Mucosa of stomach (tissue), 1 donor: Measurements from ENCODE around the gene ADISSP.

Source experiments
- H3K27me3 ChIP-seq: one replicate; pipeline ENCODE4 v1.7.0; 2013; ENCODE audit warnings: mild to moderate bottlenecking, low read length; ENCODE audit not compliant: control insufficient read depth, insufficient read depth
- H3K36me3 ChIP-seq: one replicate; pipeline ENCODE4 v1.7.0; 2013; ENCODE audit warnings: low read length; ENCODE audit not compliant: control insufficient read depth, insufficient read depth
- H3K4me1 ChIP-seq: one replicate; pipeline ENCODE4 v1.7.0; 2013; ENCODE audit warnings: mild to moderate bottlenecking, low read length; ENCODE audit not compliant: control insufficient read depth, insufficient read depth
- H3K4me3 ChIP-seq: one replicate; pipeline ENCODE4 v1.7.0; 2013; ENCODE audit warnings: low read length
- H3K9ac ChIP-seq: one replicate; pipeline ENCODE4 v1.7.0; 2013; ENCODE audit warnings: mild to moderate bottlenecking, low read length, moderate library complexity
- H3K9me3 ChIP-seq: one replicate; pipeline ENCODE4 v1.7.0; 2013; ENCODE audit warnings: mild to moderate bottlenecking, low read length, moderate library complexity; ENCODE audit not compliant: control insufficient read depth
- donor health status: Pancreatic carcinoma.

Gene ADISSP

DNA sequence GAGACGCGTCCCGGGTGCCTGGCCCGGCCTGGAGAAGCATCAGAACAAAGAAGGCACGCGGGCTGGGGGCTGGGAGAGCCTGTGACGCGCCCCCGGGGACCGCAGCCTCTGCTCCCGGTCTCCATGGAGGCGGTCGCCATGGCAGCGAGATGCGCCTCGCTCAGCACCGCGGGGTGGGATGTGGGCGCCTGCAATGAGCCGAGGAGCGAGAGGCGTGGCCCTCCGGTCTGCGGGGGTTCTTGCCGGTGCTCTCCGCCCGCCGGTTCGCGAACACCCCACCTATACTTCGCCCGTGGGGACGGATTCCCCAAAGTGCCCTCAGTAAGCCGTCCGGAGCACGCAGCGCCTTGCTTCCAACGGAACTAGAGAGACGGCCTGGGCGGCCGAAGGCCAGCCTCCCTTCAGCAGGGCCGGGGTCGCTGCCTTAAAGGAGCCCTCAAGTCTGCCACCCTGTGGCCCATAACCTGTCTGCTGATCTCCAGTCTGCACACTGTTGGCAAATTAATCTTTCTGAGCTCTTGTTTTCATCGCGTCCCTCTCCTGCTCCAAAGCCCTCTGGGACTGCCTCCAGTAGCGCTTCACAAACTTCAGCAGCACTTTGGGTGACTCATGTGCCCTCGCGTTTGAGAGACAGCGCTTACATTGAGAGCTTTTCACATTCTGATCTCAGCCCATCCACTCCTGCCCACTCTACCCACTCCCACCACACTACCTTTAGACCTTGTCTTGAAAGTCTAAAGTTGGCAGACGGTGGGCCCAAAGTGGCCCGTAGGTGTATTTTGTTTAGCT is 983 bp upstream of the ADISSP start:
- Histone ChIP-seq H3K36me3 (no peaks in the 10 kb centered on the region), H3K4me3 (peak overlapping the region; percentile 77), H3K4me1 (peaks cover 30% of the 10 kb centered on the region), H3K27me3 (no peaks in the 10 kb centered on the region), H3K9me3 (no peaks in the 10 kb centered on the region), H3K9ac (peak overlapping the region; percentile 90)

DNA sequence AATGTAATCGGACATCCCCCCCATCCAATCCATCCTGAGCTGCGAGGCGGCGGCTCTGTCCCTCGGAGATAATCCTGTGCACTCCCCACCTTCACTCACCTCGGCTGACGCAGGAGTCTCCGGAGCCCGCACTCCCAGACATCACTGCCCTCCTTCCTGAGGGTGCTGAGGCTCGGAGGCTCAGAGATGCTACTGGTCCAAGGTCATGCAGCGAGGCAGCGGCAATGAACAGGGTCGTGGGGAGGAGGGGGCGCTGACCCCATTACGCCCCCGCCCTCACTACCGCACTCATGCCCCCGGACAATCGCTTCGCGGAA is 485 bp downstream of the ADISSP start:
- Histone ChIP-seq H3K4me1 (peaks cover 30% of the 10 kb centered on the region), H3K9ac (peak overlapping the region; percentile 68)

DNA sequence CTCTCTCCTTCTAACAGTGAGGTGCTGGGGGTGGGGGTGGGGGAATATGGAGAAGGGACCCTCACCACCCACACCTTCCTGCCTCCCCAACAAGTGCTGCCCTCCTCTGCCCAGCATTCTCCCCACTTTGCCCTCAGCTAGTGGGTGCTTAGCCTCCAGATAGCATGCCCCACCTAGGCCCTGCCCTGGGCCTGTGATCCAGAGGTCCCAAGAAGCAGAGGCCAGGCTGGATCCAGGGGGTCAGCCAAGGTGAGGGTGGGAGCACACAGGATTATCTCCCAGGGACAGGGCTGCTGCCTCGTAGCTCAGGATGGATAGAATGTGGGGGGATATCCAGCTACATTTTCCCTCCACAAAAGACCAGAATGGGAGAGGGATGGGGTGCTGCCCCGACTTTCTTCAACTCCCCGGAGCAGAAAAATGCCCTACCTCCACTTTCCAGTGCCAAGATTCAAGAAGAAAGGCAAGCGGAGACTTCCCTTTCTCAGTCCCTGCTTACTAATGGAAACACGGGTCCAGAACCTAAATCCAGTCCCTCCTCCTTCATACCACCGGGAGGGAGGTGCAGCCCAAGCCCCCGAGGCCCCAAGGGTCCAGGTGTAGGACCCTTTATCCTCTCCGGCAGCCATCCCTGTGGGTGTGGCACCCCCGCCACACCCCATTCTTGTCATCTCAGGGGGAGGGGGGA is 987 bp downstream of the ADISSP start:
- H3K27me3 ChIP-seq, result no peaks in the 10 kb centered on the region
- peaks cover 30% of the 10 kb centered on the region for H3K4me1 ChIP-seq
- peak overlapping the region; percentile 51 for H3K4me3 ChIP-seq
- H3K36me3 ChIP-seq, result no peaks in the 10 kb centered on the region
- H3K9me3 ChIP-seq, result no peaks in the 10 kb centered on the region
- H3K9ac ChIP-seq, result peak overlapping the region; percentile 68

More for the DNA sequence above, 485 bp downstream of the ADISSP start:
- Histone ChIP-seq H3K27me3 (no peaks in the 10 kb centered on the region), H3K4me3 (peak overlapping the region; percentile 51), H3K36me3 (no peaks in the 10 kb centered on the region), H3K9me3 (no peaks in the 10 kb centered on the region)

DNA sequence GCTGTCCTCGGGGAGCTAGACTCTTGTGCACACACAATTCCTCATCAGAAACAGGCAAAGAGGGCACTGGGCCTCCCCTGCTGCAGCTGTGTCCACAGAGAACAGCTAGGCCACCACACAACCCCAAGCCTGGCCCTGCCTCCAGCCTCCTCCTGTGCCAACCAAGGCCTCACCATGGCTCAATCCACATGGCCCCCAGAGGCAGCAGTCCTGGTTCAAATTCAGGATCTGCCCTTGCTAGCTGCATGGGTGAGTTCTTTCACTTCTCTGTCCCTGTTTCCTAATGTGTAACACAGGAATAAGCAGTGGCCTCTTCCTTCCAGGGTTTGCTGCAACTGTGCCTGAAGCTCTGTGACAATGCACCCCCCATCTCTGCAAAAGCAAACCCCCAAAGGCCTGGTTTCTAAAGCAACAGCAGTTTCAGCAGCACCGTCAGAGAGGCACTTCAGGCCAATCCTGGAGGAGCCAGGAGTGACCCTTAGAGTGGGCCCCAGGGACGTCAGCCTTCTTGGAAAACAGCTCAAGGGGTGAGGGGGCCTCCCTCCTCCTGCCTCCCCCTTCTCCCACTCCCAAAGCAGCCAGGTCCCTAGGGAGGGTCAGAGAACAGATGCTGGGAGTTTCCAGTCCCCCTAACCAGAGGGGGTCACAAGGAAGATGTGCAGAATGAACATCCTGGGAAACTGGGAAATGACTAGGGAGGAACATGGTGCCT is 2.2 kb downstream of the ADISSP start:
- H3K27me3 ChIP-seq, result no peaks in the 10 kb centered on the region
- no peaks in the 10 kb centered on the region for H3K36me3 ChIP-seq
- H3K9me3 ChIP-seq, result no peaks in the 10 kb centered on the region
- no peak overlapping the region for H3K4me3 ChIP-seq
- H3K4me1 ChIP-seq, result peaks cover 30% of the 10 kb centered on the region
- no peak overlapping the region for H3K9ac ChIP-seq

DNA sequence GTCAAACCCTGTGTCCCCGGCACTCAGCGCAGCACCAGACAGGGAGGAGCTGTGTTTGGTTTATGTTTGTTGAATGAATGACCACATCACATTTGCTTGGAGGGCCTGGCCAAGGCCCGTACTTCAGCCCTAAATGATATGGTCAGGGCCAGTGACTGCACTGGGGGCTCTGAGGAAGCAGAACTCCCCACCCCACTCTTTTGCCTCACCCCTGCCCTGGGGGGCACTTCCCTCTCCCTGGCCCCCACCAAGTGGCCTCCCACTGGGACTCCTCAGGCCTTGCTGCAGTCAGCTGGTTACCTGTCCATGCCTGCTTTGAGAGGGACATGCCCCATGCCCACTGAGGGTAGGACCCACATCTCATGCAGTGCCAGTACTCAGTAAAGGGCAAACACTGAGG is 2.9 kb downstream of the ADISSP start:
- Histone ChIP-seq H3K4me3 (no peak overlapping the region), H3K9ac (no peak overlapping the region), H3K36me3 (no peaks in the 10 kb centered on the region), H3K4me1 (peaks cover 30% of the 10 kb centered on the region), H3K27me3 (no peaks in the 10 kb centered on the region), H3K9me3 (no peaks in the 10 kb centered on the region)

DNA sequence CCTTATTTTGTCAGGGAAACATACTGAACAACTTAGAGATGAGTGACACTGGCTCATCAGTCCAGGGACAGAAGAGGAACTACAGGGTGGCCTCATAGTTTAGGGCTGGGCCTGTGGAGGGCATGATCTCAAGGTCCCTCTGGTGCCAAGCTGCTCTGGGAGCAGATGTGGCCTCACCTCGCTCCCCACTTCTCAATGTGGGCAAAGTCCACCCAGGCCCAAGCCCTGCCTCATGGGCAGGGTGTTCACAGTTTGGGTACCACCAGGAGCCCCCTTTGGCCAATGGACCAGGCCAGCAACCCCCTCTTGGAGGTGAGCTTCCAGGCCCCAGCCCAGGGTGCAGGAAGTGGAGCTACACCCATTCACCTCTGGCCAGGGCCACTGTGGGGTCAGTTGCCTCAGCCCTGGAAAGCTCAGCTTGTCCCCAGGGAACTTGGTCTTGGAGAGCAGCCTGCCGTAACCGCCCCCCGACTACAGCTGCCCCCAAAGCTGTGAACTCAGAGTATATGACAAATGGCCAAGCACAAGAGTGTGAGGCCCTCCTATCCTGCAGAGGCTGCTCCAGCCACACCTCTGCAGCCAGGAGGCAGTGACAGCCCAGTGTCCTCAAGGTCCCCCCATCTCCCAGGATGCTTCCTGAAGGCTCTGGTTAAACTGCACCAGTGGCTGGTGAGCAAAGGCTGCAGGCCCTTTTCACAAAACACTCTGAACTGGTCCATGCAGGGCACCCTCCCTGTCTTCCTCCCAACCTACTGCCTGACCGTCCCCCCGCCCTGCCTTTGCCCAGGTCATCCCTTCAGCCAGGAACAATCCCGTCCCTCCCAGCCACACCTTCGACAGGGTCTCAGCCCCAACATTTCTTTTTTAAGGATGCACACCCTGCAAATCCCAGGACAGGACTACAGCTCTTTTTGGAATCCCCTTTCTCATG is 3.6 kb downstream of the ADISSP start:
- Histone ChIP-seq H3K9me3 (no peaks in the 10 kb centered on the region), H3K9ac (no peak overlapping the region), H3K27me3 (no peaks in the 10 kb centered on the region), H3K36me3 (no peaks in the 10 kb centered on the region), H3K4me3 (no peak overlapping the region), H3K4me1 (peaks cover 28% of the 10 kb centered on the region)

DNA sequence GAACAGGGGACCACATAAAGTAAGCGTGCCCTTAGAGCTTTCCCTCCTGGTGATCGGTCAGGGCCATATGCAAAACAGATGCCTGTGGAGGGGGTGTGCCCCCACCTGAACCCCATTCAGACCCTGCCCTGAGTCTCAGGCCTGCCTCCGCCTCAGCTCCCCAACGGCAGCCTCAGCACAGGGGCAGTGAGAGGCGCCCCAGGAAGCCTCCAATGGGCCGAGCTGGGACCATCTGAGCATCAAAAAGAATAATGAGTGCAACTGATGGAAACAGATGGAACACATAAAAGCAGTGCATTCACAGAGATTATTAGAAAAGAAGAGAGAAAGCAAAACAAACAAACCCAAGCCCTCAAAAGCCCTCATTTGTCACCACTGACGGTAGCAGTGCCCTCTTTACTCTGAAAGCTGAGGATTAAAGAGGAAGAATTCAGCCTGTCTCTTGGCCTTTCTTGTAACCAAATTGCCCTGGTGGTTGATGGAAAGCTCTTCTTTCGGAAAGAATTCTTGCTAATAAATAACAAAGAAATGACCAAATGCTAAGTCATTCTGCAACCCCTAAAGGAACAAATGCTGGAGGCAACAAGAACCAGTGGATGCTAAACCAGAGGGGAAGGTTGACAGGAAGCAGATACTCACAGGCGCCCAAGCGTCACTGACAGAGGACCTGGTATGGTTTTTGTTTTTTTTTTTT is 6.8 kb downstream of the ADISSP start:
- H3K9ac ChIP-seq, result no peak overlapping the region
- no peak overlapping the region for H3K4me3 ChIP-seq
- H3K36me3 ChIP-seq, result no peaks in the 10 kb centered on the region
- peaks cover 6% of the 10 kb centered on the region for H3K4me1 ChIP-seq
- no peaks in the 10 kb centered on the region for H3K27me3 ChIP-seq
- H3K9me3 ChIP-seq, result no peaks in the 10 kb centered on the region

DNA sequence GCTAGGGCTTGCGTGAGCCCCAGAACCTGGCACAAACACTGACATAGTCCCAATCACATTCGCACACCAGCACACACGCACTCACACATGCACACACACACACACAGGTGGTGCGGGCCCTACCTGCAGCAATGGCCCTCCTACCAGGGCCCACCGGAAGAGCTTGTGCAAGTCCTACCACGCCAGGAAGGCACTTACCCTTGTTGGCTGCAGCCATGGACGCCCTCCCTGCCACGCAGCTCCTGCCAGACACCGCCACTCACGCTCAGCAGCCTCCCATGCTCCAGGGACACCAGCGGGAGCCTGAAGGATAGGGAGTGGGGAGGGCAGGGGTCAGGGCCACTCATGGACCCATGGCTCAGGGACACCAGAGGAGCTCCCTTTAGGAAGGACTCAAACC is 7.7 kb downstream of the ADISSP start:
- Histone ChIP-seq H3K4me1 (peaks cover 6% of the 10 kb centered on the region), H3K27me3 (no peaks in the 10 kb centered on the region), H3K36me3 (no peaks in the 10 kb centered on the region), H3K4me3 (no peak overlapping the region), H3K9ac (no peak overlapping the region), H3K9me3 (no peaks in the 10 kb centered on the region)

DNA sequence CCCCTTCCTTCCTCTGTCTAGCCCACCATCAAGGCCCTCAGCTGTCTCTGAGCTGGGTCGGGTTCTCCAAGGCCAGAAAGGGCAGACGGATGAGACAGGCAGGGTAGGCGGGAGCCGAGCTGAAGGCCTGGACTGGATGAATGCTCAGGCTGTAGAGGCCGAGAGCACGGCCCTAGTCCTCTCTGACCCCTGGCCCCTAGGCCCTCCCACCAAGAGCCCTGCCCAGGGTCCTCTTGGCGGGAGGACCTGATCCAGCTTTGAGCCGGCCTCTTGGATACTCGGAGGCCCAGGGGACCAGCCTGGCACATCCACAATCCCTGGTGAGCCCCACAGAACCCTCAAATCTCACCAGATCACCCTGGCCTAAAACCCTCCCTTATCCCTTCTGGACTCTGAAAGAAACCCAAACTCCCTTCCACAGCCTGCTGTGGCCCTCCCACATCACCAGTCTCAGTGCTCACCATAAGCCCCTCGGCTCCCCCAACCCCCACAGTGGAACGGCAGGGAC is 8.2 kb downstream of the ADISSP start:
- Histone ChIP-seq H3K4me1 (peaks cover 6% of the 10 kb centered on the region), H3K4me3 (no peak overlapping the region), H3K9ac (no peak overlapping the region), H3K36me3 (no peaks in the 10 kb centered on the region), H3K27me3 (no peaks in the 10 kb centered on the region), H3K9me3 (no peaks in the 10 kb centered on the region)

DNA sequence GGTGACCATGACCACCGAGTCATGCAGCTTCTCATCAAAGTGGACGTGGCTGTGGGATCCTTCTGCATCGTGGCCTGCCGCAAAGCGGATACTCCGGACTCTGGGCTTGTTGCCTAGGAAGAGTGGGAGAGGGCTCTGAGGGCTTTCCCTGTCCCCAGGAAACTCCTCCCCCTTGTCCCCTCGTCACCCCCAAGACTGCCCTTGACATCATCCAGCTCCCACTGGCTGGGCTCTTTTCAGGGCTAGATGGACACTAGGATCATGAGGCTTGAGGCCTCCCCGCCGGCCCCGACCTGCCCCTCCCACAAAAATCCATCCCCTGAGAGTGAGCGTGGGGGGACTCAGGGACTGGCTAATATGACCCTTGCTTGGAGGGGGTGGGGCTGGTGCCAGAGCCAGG is 9.0 kb downstream of the ADISSP start:
- Histone ChIP-seq H3K27me3 (no peaks in the 10 kb centered on the region), H3K36me3 (no peaks in the 10 kb centered on the region), H3K9me3 (no peaks in the 10 kb centered on the region), H3K4me1 (peaks cover under 1% of the 10 kb centered on the region), H3K4me3 (no peak overlapping the region), H3K9ac (no peak overlapping the region)

DNA sequence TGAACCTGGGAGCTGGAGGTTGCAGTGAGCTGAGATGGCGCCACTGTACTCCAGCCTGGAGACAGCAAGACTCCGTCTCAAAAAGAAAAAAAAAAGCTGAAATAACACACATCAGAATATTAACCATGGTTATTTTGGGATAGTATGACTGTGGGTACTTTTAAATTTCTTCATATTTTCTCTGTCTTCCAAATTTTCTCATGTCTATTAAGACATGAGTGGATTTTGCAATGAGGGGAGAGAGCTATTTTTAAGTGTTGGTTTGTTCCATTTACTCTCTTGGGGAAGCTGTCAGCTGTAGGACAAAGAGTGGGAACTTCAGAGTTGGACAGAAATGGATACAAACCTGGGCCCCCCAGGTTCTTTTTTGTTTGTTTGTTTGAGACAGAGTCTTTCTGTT is 10.3 kb downstream of the ADISSP start:
- H3K27me3 ChIP-seq, result no peaks in the 10 kb centered on the region
- H3K9me3 ChIP-seq, result no peaks in the 10 kb centered on the region
- no peak overlapping the region for H3K4me3 ChIP-seq
- no peak overlapping the region for H3K9ac ChIP-seq
- peaks cover 8% of the 10 kb centered on the region for H3K4me1 ChIP-seq
- H3K36me3 ChIP-seq, result no peaks in the 10 kb centered on the region
